IMR-90 (cell line): ENCODE measurements around the gene CDC5L. TPM values are rescaled to one million over a fixed set of nuclear protein-coding genes. Genes with fewer than 3 reads are reported as not detected.

ENCODE experiments used
- ATAC-seq: fragments of 200-7000 bp; cut with Tn5 transposase; 2 replicates; pipeline ENCODE4 v1.9.1; 2020; ENCODE audit warnings: low read depth, mild to moderate bottlenecking, moderate library complexity
- BruUV-seq: library from RNA; stranded (reverse); fragments of 400-500 nt; replicated peaks from 2 replicates; lab custom pipeline; 2021; lab: Mats Ljungman, UMichigan
- CTCF ChIA-PET: fragments of 300-600 bp; formaldehyde crosslinking; extraction: SDS; loops from one replicate; lab custom pipeline; 2021; ENCODE audit warnings: antibody characterized with exemption; lab: Yijun Ruan, JAX
- POLR2A ChIA-PET: fragments of 300-600 bp; sonication (Branson Sonifier 250); formaldehyde crosslinking; loops from one replicate; lab custom pipeline; 2022; ENCODE audit warnings: antibody characterized with exemption; ENCODE audit not compliant: unreplicated experiment; lab: Charles Lee
- DNase-seq: peaks from one replicate; pipeline ENCODE4 v3.0.0; 2013
- H2AFZ ChIP-seq: replicated peaks from 2 replicates; pipeline ENCODE3; 2013; ENCODE audit warnings: low read length, mild to moderate bottlenecking; ENCODE audit not compliant: poor library complexity
- H2AK5ac ChIP-seq: 2 replicates; pipeline ENCODE4 v1.6.1; 2013; ENCODE audit warnings: low read depth, low read length, inconsistent platforms
- H2AK9ac ChIP-seq: replicated peaks from 2 replicates; pipeline ENCODE3; 2013; ENCODE audit warnings: mild to moderate bottlenecking, low read depth, low read length, moderate library complexity; ENCODE audit not compliant: poor library complexity
- H2BK120ac ChIP-seq: 2 replicates; pipeline ENCODE4 v1.6.1; 2013; ENCODE audit warnings: low read depth, low read length, inconsistent platforms
- H2BK15ac ChIP-seq: 3 replicates; pipeline ENCODE4 v1.6.1; 2013; ENCODE audit warnings: low read depth, low read length, inconsistent platforms
- H2BK20ac ChIP-seq: 2 replicates; pipeline ENCODE4 v1.6.1; 2013; ENCODE audit warnings: low read depth, mild to moderate bottlenecking, inconsistent platforms, low read length, moderate library complexity
- H2BK5ac ChIP-seq: 2 replicates; pipeline ENCODE4 v1.6.1; 2013; ENCODE audit warnings: mild to moderate bottlenecking, low read depth, low read length, inconsistent platforms; ENCODE audit not compliant: poor library complexity, severe bottlenecking
- H3K14ac ChIP-seq: replicated peaks from 2 replicates; pipeline ENCODE4 v1.6.1; 2013; ENCODE audit warnings: low read depth, low read length, inconsistent platforms
- H3K18ac ChIP-seq: 2 replicates; pipeline ENCODE4 v1.6.1; 2013; ENCODE audit warnings: low read depth, low read length, control low read depth
- H3K23ac ChIP-seq: 2 replicates; pipeline ENCODE4 v1.6.1; 2013; ENCODE audit warnings: low read depth, low read length, inconsistent platforms
- H3K27ac ChIP-seq: 2 replicates; pipeline ENCODE4 v1.5.1; 2013; ENCODE audit warnings: mild to moderate bottlenecking, control low read depth, low read length; ENCODE audit not compliant: insufficient read depth
- H3K27me3 ChIP-seq: 2 replicates; pipeline ENCODE4 v1.6.1; 2013; ENCODE audit warnings: low read length; ENCODE audit not compliant: control insufficient read depth, insufficient read depth
- H3K36me3 ChIP-seq: 2 replicates; pipeline ENCODE4 v1.6.1; 2013; ENCODE audit warnings: low read length, mixed read lengths; ENCODE audit not compliant: control insufficient read depth, insufficient read depth
- H3K4ac ChIP-seq: 2 replicates; pipeline ENCODE4 v1.6.1; 2013; ENCODE audit warnings: low read depth, low read length, inconsistent platforms
- H3K4me1 ChIP-seq: 2 replicates; pipeline ENCODE4 v1.6.1; 2013; ENCODE audit warnings: low read length, mixed read lengths; ENCODE audit not compliant: control insufficient read depth, insufficient read depth
- H3K4me2 ChIP-seq: 2 replicates; pipeline ENCODE4 v1.6.1; 2013; ENCODE audit warnings: low read depth, mild to moderate bottlenecking, control low read depth, low read length, moderate library complexity
- H3K4me3 ChIP-seq: 2 replicates; pipeline ENCODE4 v1.5.1; 2013; ENCODE audit warnings: low read depth, mild to moderate bottlenecking, control low read depth, low read length, moderate library complexity; ENCODE audit not compliant: insufficient read depth
- H3K56ac ChIP-seq: 2 replicates; pipeline ENCODE4 v1.6.1; 2013; ENCODE audit warnings: low read length, inconsistent platforms; ENCODE audit not compliant: insufficient read depth; ENCODE audit errors: extremely low read depth
- H3K79me1 ChIP-seq, 2 experiments: 2 replicates each; pipeline ENCODE4 v1.6.1; 2013; ENCODE audit warnings: low read length in 2 of 2, inconsistent platforms in 1 of 2, low read depth in 1 of 2
- H3K9ac ChIP-seq: 2 replicates; pipeline ENCODE4 v1.6.1; 2013; ENCODE audit warnings: low read depth, low read length, control low read depth
- H3K9me1 ChIP-seq: 2 replicates; pipeline ENCODE4 v1.6.1; 2013; ENCODE audit warnings: low read length, inconsistent platforms; ENCODE audit not compliant: insufficient read depth
- H3K9me3 ChIP-seq: 2 replicates; pipeline ENCODE4 v1.6.1; 2013; ENCODE audit warnings: low read length; ENCODE audit not compliant: control insufficient read depth, insufficient read depth
- H4K20me1 ChIP-seq: 2 replicates; pipeline ENCODE4 v1.6.1; 2013; ENCODE audit warnings: low read length, inconsistent platforms; ENCODE audit not compliant: insufficient read depth
- H4K5ac ChIP-seq: 2 replicates; pipeline ENCODE4 v1.6.1; 2013; ENCODE audit warnings: mild to moderate bottlenecking, low read depth, low read length, control low read depth
- H4K8ac ChIP-seq, 2 experiments: 2 replicates each; pipeline ENCODE4 v1.6.1; 2013; ENCODE audit warnings: low read depth in 2 of 2, low read length in 2 of 2, control low read depth in 1 of 2, inconsistent platforms in 1 of 2
- H4K91ac ChIP-seq: 2 replicates; pipeline ENCODE4 v1.6.1; 2013; ENCODE audit warnings: low read depth, low read length, inconsistent platforms; ENCODE audit not compliant: insufficient read depth
- MXI1 ChIP-seq: IDR thresholded peaks from 2 replicates; pipeline ENCODE4 v1.6.1; 2012; ENCODE audit warnings: low read depth, mild to moderate bottlenecking, low read length, moderate library complexity, borderline replicate concordance
- POLR2A ChIP-seq: IDR thresholded peaks from 2 replicates; pipeline ENCODE4 v1.6.1; 2012; ENCODE audit warnings: mild to moderate bottlenecking, low read depth, low read length
- RAD21 ChIP-seq: IDR thresholded peaks from 2 replicates; pipeline ENCODE4 v1.6.1; 2012; ENCODE audit warnings: low read length, improper control_type of control experiment
- WGBS, 2 experiments: methylation state at CpG; one replicate each; pipeline versions ENCODE4 v1.1.5 to v1.1.7; 2013; ENCODE audit warnings: missing lambda C conversion rate in 2 of 2; ENCODE audit not compliant: insufficient read length in 1 of 2; ENCODE audit errors: extremely low coverage in 2 of 2; 5-methylcytosine and 5-hydroxymethylcytosine counted together
- dilution Hi-C: fragments of 300-500 bp; cut with HindIII; formaldehyde crosslinking; loops from one replicate; pipeline ENCODE4 v1.14.3; 2018; ENCODE audit warnings: low sequenced_read_pairs; ENCODE audit not compliant: unreplicated experiment
- in situ Hi-C: fragments of 300-500 bp; cut with MboI; formaldehyde crosslinking; loops from 3 replicates; pipeline ENCODE4 v1.14.3; 2019; ENCODE audit warnings: low sequenced_read_pairs, inconsistent platforms, mixed read lengths
- intact Hi-C: fragments of 100-400 bp; cut with micrococcal nuclease; formaldehyde crosslinking; loops from 2 replicates; pipeline ENCODE4 v1.10.0; 2022
- polyA plus RNA-seq, 3 experiments: library from polyadenylated mRNA; depleted of rRNA; stranded (reverse); fragments of >200 nt; gene quantifications; 2 replicates each; pipeline ENCODE4 v1.2.3, GENCODE V29; 2012; ENCODE audit warnings: low replicate concordance in 1 of 3
- total RNA-seq: library from RNA; depleted of rRNA; stranded (reverse); fragments of >200 nt; gene quantifications from 2 replicates; pipeline ENCODE4 v1.2.3, GENCODE V29; 2012
- TF ChIP-seq, protein P1 (sequence below): fragments of 150-350 bp; IDR thresholded peaks from 2 replicates; pipeline ENCODE4 v1.6.1; 2017; ENCODE audit warnings: mild to moderate bottlenecking, antibody characterized with exemption, low read length, low read depth
- TF ChIP-seq, protein P2 (sequence below): fragments of 150-350 bp; IDR thresholded peaks from 2 replicates; pipeline ENCODE4 v1.6.1; 2016; ENCODE audit warnings: low read depth, mild to moderate bottlenecking, low read length, moderate library complexity, borderline replicate concordance

CDC5L gene
- total and polyA plus RNA-seq, 2 of the 4 experiments (the other 2 are of a cell fraction) = 9.9 to 17.7 TPM

DNA sequence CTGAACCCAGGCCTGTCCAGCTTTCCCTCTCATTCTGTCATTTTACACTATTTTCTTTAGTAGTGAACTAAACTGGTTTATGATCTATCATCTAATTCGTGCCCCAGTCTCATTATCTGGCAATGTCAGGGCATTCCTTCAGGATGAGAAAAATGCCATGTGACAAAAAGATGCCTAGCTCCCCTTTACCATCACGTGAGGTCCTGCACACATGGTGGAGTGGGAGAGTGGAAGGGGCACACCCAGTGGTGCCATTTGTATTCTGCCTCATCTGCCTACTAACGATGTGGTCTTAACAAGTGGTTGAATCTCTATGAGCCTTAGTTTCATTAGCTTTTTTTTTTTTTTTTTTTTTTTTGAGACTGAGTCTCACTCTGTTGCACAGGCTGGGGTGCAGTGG lies 41.2 kb downstream of the CDC5L start:
- no peak overlapping the region for H2BK20ac ChIP-seq
- no peaks in the 10 kb centered on the region for H3K9me1 ChIP-seq
- no peak overlapping the region for H3K27ac ChIP-seq
- no peak overlapping the region for H3K4ac ChIP-seq
- no peak overlapping the region for H2AK5ac ChIP-seq
- ChIA-PET CTCF (interaction anchor here (1.6 kb wide), 1 partner anchor 27 kb away, joined by 4 read pairs; no protein-coding TSS in a partner anchor), POLR2A (no interaction called here)
- no TSS peak for BruUV-seq
- no peaks in the 10 kb centered on the region; the same call in 1 of the 2 replicates for H4K20me1 ChIP-seq
- H3K27me3 ChIP-seq = no peaks in the 10 kb centered on the region
- H3K9ac ChIP-seq = no peak overlapping the region
- H4K8ac ChIP-seq = no peak overlapping the region
- H3K18ac ChIP-seq = no peak overlapping the region
- TF ChIP-seq MXI1 (no peak), RAD21 (no peak), POLR2A (no peak)
- TF ChIP-seq, protein P1, sequence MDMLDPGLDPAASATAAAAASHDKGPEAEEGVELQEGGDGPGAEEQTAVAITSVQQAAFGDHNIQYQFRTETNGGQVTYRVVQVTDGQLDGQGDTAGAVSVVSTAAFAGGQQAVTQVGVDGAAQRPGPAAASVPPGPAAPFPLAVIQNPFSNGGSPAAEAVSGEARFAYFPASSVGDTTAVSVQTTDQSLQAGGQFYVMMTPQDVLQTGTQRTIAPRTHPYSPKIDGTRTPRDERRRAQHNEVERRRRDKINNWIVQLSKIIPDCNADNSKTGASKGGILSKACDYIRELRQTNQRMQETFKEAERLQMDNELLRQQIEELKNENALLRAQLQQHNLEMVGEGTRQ = peak; percentile 47; the same call in 1 of the 2 replicates
- TF ChIP-seq, protein P2, sequence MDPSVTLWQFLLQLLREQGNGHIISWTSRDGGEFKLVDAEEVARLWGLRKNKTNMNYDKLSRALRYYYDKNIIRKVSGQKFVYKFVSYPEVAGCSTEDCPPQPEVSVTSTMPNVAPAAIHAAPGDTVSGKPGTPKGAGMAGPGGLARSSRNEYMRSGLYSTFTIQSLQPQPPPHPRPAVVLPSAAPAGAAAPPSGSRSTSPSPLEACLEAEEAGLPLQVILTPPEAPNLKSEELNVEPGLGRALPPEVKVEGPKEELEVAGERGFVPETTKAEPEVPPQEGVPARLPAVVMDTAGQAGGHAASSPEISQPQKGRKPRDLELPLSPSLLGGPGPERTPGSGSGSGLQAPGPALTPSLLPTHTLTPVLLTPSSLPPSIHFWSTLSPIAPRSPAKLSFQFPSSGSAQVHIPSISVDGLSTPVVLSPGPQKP = no peak
- peaks cover 0 to 7% of the 10 kb centered on the region in 2 experiments; a peak in 3 of 4 replicates for H3K79me1 ChIP-seq
- H2AK9ac ChIP-seq = no peak overlapping the region
- no peaks in the 10 kb centered on the region for H3K9me3 ChIP-seq
- no peak for ATAC-seq
- H3K36me3 ChIP-seq = peaks cover 7% of the 10 kb centered on the region
- no peak overlapping the region for H2BK5ac ChIP-seq
- DNase-seq = peak; percentile 9
- no peak overlapping the region for H4K5ac ChIP-seq
- H2BK120ac ChIP-seq = no peak overlapping the region
- H4K91ac ChIP-seq = no peak overlapping the region
- no peak overlapping the region for H3K56ac ChIP-seq
- WGBS, 2 experiments = 100% methylated on average over 1 of the region's 3 CpGs; no CpG with 5 or more reads in 1 of the 2 experiments
- in situ Hi-C loops = no loop called here
- no peak overlapping the region for H3K14ac ChIP-seq
- dilution Hi-C loops = no loop called here
- intact Hi-C loops = no loop called here
- H2AFZ ChIP-seq = no peak overlapping the region
- H3K4me2 ChIP-seq = no peak overlapping the region
- H3K4me1 ChIP-seq = peaks cover 2% of the 10 kb centered on the region; the same call in 1 of the 2 replicates
- H3K23ac ChIP-seq = no peak overlapping the region
- no peak overlapping the region for H3K4me3 ChIP-seq
- H2BK15ac ChIP-seq = no peak overlapping the region
